ENCODE results near the gene VWA5B1. TPM values are rescaled to one million over a fixed set of nuclear protein-coding genes. Genes with fewer than 3 reads are reported as not detected.

VWA5B1 gene
- total and polyA plus RNA-seq, 10 of the 15 experiments (the other 5 are each of a cell fraction or from before 2014, with no cell fraction given) = under 0.01 to 0.05 (median 0.01) TPM; not detected in 7

DNA sequence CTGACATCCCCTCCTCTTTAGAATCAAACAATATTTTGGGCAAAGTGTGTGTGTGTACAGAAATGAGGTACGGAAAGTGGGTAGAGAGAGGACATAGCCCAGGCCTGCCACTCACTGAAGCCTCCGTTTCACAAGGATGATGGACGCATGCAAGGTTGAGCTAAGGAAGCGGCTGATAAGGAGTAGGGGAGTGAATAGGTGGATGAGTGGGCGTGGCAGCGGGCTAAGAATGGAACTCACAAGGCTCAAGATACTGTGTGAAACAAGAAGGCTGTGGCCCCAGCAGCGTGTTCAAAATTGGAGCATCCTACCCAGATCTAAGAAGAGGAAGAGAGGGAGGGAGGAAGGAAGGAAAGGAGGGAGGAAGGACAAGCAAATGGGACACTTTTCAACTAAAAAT is 37.5 kb downstream of the VWA5B1 start:
- FAIRE-seq (no peak), DNase-seq (ENCODE audit: low read depth, low spot score) (no peak), ATAC-seq (no peak)
- POLR2A ChIA-PET = no interaction called here
- Histone ChIP-seq H3K9ac (ENCODE audit: control insufficient read depth, insufficient read depth, low read length) (no peak overlapping the region), H4K20me1 (ENCODE audit: control insufficient read depth, insufficient read depth) (peaks cover 4% of the 10 kb centered on the region; the same call in 1 of the 2 replicates), H3K9me3 (replicated peaks; ENCODE audit: control insufficient read depth, insufficient read depth, low read length) (no peaks in the 10 kb centered on the region; the same call in 2 of the 3 replicates), H3K27me3 (replicated peaks in 1 of 2; ENCODE audit: control insufficient read depth in 2 of 2, insufficient read depth in 2 of 2, low read length in 1 of 2) (no peaks in the 10 kb centered on the region), H2AFZ (ENCODE audit: control insufficient read depth, low read depth, low read length) (no peak overlapping the region), H3K79me2 (ENCODE audit: control insufficient read depth, insufficient read depth, low read length) (no peaks in the 10 kb centered on the region), H3K4me2 (ENCODE audit: control insufficient read depth, insufficient read depth) (no peak overlapping the region), H3K4me3 (no peak overlapping the region), H3K36me3 (ENCODE audit: control insufficient read depth in 2 of 2, insufficient read depth in 2 of 2, low read length in 1 of 2) (no peaks in the 10 kb centered on the region), H3K27ac (ENCODE audit: control insufficient read depth, insufficient read depth) (no peak overlapping the region), H3K4me1 (ENCODE audit: control insufficient read depth, insufficient read depth, low read length) (peaks cover under 1% of the 10 kb centered on the region)
- no TSS peak for BruUV-seq (replicated peaks)
- WGBS (ENCODE audit: insufficient coverage, insufficient replicate concordance, low lambda C conversion rate, missing lambda C conversion rate) = 29% methylated on average over 7 of the region's 7 CpGs
- intact Hi-C loops (cut with micrococcal nuclease; ENCODE audit: unreplicated experiment) (no loop called here), in situ Hi-C loops (cut with MboI) (no loop called here)
- CTCF ChIA-PET = no interaction called here
- RAD21 ChIA-PET (ENCODE audit: unreplicated experiment) = no interaction called here
- SMC1A ChIA-PET (ENCODE audit: uncharacterized antibody, unreplicated experiment) = interaction anchor here (1.2 kb wide), 1 partner anchor 9 kb away, joined by 4 read pairs; no protein-coding TSS in a partner anchor
- TF ChIP-seq CBX5 (IDR thresholded peaks at IDR 0.05; ENCODE audit: low read depth) (no peak), BRCA1 (IDR thresholded peaks at IDR 0.05; ENCODE audit: low read depth, low read length) (no peak), ZNF217 (IDR thresholded peaks at IDR 0.05) (no peak), SREBF2 (IDR thresholded peaks at IDR 0.05; ENCODE audit: low read length) (no peak), ASH2L (IDR thresholded peaks at IDR 0.05; ENCODE audit: borderline replicate concordance, low read depth) (no peak), CHD2 (IDR thresholded peaks at IDR 0.05; ENCODE audit: borderline replicate concordance, low read depth, low read length) (no peak), RB1 (IDR thresholded peaks at IDR 0.05; ENCODE audit: borderline replicate concordance) (no peak), TCF12 (IDR thresholded peaks at IDR 0.05; ENCODE audit: low read depth, low read length) (no peak), IKZF2 (IDR thresholded peaks at IDR 0.05) (no peak), PAX8 (IDR thresholded peaks at IDR 0.05) (no peak), SKIL (IDR thresholded peaks at IDR 0.05; ENCODE audit: low read depth, poor library complexity, severe bottlenecking) (no peak), STAT3 (IDR thresholded peaks at IDR 0.05; ENCODE audit: low read depth, low read length) (no peak), E2F8 (IDR thresholded peaks at IDR 0.05; ENCODE audit: low read depth, partially characterized antibody) (no peak), SMC3 (IDR thresholded peaks at IDR 0.05; ENCODE audit: borderline replicate concordance, low read length) (no peak), USF2 (IDR thresholded peaks at IDR 0.05; ENCODE audit: borderline replicate concordance, low read depth, low read length) (no peak)
- TF ChIP-seq, protein P1, sequence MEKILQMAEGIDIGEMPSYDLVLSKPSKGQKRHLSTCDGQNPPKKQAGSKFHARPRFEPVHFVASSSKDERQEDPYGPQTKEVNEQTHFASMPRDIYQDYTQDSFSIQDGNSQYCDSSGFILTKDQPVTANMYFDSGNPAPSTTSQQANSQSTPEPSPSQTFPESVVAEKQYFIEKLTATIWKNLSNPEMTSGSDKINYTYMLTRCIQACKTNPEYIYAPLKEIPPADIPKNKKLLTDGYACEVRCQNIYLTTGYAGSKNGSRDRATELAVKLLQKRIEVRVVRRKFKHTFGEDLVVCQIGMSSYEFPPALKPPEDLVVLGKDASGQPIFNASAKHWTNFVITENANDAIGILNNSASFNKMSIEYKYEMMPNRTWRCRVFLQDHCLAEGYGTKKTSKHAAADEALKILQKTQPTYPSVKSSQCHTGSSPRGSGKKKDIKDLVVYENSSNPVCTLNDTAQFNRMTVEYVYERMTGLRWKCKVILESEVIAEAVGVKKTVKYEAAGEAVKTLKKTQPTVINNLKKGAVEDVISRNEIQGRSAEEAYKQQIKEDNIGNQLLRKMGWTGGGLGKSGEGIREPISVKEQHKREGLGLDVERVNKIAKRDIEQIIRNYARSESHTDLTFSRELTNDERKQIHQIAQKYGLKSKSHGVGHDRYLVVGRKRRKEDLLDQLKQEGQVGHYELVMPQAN (conservative IDR thresholded peaks at IDR 0.05) = no peak
- TF ChIP-seq, protein P2, sequence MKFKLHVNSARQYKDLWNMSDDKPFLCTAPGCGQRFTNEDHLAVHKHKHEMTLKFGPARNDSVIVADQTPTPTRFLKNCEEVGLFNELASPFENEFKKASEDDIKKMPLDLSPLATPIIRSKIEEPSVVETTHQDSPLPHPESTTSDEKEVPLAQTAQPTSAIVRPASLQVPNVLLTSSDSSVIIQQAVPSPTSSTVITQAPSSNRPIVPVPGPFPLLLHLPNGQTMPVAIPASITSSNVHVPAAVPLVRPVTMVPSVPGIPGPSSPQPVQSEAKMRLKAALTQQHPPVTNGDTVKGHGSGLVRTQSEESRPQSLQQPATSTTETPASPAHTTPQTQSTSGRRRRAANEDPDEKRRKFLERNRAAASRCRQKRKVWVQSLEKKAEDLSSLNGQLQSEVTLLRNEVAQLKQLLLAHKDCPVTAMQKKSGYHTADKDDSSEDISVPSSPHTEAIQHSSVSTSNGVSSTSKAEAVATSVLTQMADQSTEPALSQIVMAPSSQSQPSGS (IDR thresholded peaks at IDR 0.05; ENCODE audit: low read length) = no peak
